OCI-LY1 (cell line): Measurements from ENCODE around the gene ITSN2.

Source experiments
- EZH2 ChIP-seq: fragments of 200-600 bp; sonication (generic), shearing (Covaris generic); IDR thresholded peaks from 2 replicates; pipeline ENCODE4 v1.8.0; 2017; ENCODE audit warnings: borderline replicate concordance, mixed run types, mild to moderate bottlenecking, antibody characterized with exemption, low read length, moderate library complexity, mixed read lengths
- TF ChIP-seq, protein P1 (sequence below): fragments of 200-600 bp; sonication (generic), shearing (Covaris generic); IDR thresholded peaks from 2 replicates; pipeline ENCODE4 v1.5.1; 2017; ENCODE audit warnings: mild to moderate bottlenecking, antibody characterized with exemption, low read length, moderate library complexity, mixed read lengths

DNA sequence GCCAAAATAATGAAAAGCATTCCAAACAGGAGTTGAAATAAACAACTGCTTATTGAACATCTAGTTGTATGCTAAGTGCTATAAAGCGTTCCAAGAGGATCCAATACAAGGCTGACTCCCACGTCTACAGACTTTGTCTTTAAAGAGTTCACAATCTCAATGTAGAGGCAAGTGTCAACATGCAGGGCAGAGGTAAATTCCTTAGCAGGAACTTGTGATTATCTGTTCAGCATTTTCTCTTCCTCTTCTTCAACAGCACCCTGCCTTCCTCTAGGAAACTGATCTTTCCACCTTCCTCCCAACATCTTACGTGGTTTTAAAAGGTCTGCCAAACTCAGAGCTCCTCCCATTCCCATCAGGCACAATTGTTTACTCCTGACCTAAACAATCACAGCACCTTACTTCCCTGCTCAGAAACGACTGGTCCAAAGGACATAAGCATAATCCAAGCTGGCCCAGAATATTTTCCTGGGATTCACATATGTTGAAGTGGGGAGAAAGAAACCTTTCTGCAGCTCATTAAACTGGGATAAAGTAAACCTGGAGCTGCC is 83.9 kb downstream of the ITSN2 start:
- TF ChIP-seq, protein P1, sequence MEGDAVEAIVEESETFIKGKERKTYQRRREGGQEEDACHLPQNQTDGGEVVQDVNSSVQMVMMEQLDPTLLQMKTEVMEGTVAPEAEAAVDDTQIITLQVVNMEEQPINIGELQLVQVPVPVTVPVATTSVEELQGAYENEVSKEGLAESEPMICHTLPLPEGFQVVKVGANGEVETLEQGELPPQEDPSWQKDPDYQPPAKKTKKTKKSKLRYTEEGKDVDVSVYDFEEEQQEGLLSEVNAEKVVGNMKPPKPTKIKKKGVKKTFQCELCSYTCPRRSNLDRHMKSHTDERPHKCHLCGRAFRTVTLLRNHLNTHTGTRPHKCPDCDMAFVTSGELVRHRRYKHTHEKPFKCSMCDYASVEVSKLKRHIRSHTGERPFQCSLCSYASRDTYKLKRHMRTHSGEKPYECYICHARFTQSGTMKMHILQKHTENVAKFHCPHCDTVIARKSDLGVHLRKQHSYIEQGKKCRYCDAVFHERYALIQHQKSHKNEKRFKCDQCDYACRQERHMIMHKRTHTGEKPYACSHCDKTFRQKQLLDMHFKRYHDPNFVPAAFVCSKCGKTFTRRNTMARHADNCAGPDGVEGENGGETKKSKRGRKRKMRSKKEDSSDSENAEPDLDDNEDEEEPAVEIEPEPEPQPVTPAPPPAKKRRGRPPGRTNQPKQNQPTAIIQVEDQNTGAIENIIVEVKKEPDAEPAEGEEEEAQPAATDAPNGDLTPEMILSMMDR, result no peak
- no peak for TF ChIP-seq EZH2
